ENCODE data around the gene RXRA. TPM values are rescaled to one million over a fixed set of nuclear protein-coding genes. Genes with fewer than 3 reads are reported as not detected.

The RXRA gene
- total and polyA plus RNA-seq, 2 of the 4 experiments (the other 2 are of a cell fraction), result 7.5 to 17.9 TPM

DNA sequence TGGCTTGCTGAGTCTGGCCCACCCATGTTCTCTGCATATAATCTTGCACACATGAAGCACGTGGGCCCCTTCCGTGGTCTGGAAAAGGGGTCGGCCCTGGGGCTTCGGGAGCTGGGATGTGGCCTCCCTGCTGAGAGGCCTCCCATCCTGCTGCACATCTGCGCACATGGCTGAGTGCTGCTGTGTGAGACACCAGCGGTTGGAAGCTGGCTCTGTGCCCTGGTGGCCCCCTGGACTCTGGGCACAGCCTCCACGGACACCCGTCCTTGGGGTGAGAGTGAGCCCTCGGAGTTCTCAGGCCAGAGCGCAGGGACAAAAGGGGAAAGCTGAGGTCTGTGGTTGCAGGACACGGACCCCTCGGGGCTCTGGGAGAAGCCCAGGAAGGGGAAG lies 115.8 kb downstream of the RXRA start:
- ATAC-seq (ENCODE audit: low read depth), result peak; percentile 7; the same call in 1 of the 2 replicates

More for the DNA sequence above, 115.8 kb downstream of the RXRA start:
- no TSS peak for BruUV-seq (replicated peaks)
- Histone ChIP-seq H3K9me1 (ENCODE audit: insufficient read depth, low read length) (peaks cover 4% of the 10 kb centered on the region; the same call in 1 of the 2 replicates), H3K4me3 (ENCODE audit: insufficient read depth, low read depth, low read length) (no peak overlapping the region), H3K36me3 (ENCODE audit: control insufficient read depth, insufficient read depth, low read length) (no peaks in the 10 kb centered on the region; the same call in 1 of the 2 replicates), H4K8ac (ENCODE audit: low read depth in 2 of 2, low read length in 2 of 2) (no peak overlapping the region), H2AK9ac (replicated peaks; ENCODE audit: low read depth, low read length, poor library complexity) (peak overlapping the region; percentile 81), H3K79me1 (ENCODE audit: low read depth in 1 of 2, low read length in 2 of 2) (no peaks in the 10 kb centered on the region), H3K9ac (ENCODE audit: low read depth, low read length) (no peak overlapping the region), H3K23ac (ENCODE audit: low read depth, low read length) (no peak overlapping the region), H3K4ac (ENCODE audit: low read depth, low read length) (no peak overlapping the region), H4K91ac (ENCODE audit: insufficient read depth, low read depth, low read length) (no peak overlapping the region), H3K4me2 (ENCODE audit: low read depth, low read length) (no peak overlapping the region; the same call in 1 of the 2 replicates), H2BK120ac (ENCODE audit: low read depth, low read length) (no peak overlapping the region), H2BK5ac (ENCODE audit: low read depth, low read length, poor library complexity, severe bottlenecking) (no peak overlapping the region), H3K9me3 (ENCODE audit: control insufficient read depth, insufficient read depth, low read length) (peaks cover 3% of the 10 kb centered on the region; the same call in 1 of the 2 replicates), H2AFZ (replicated peaks; ENCODE audit: low read length, poor library complexity) (peak overlapping the region; percentile 80), H3K56ac (ENCODE audit: extremely low read depth, insufficient read depth, low read length) (no peak overlapping the region), H2BK15ac (ENCODE audit: low read depth, low read length) (no peak overlapping the region), H3K14ac (replicated peaks; ENCODE audit: low read depth, low read length) (no peak overlapping the region), H2AK5ac (ENCODE audit: low read depth, low read length) (peak overlapping the region; percentile 51; the same call in 1 of the 2 replicates), H3K4me1 (ENCODE audit: control insufficient read depth, insufficient read depth, low read length) (peaks cover 17% of the 10 kb centered on the region), H4K5ac (ENCODE audit: low read depth, low read length) (no peak overlapping the region), H3K18ac (ENCODE audit: low read depth, low read length) (no peak overlapping the region), H2BK20ac (ENCODE audit: low read depth, low read length) (no peak overlapping the region), H3K27ac (ENCODE audit: insufficient read depth, low read length) (no peak overlapping the region), H3K27me3 (ENCODE audit: control insufficient read depth, insufficient read depth, low read length) (no peaks in the 10 kb centered on the region), H4K20me1 (ENCODE audit: insufficient read depth, low read length) (peaks cover 9% of the 10 kb centered on the region)
- TF ChIP-seq, protein P1, sequence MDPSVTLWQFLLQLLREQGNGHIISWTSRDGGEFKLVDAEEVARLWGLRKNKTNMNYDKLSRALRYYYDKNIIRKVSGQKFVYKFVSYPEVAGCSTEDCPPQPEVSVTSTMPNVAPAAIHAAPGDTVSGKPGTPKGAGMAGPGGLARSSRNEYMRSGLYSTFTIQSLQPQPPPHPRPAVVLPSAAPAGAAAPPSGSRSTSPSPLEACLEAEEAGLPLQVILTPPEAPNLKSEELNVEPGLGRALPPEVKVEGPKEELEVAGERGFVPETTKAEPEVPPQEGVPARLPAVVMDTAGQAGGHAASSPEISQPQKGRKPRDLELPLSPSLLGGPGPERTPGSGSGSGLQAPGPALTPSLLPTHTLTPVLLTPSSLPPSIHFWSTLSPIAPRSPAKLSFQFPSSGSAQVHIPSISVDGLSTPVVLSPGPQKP (IDR thresholded peaks at IDR 0.05; ENCODE audit: borderline replicate concordance, low read depth, low read length), result no peak
- TF ChIP-seq MXI1 (IDR thresholded peaks at IDR 0.05; ENCODE audit: borderline replicate concordance, low read depth, low read length), result peak; percentile 36; the same call in 1 of the 2 replicates
- intact Hi-C loops (cut with micrococcal nuclease), result loop anchor here (2.0 to 10.0 kb wide), 2 partner anchors 115 to 377 kb away; partner anchors contain the start of genes BRD3 and RXRA
- dilution Hi-C loops (cut with HindIII; ENCODE audit: low sequenced_read_pairs, unreplicated experiment), result no loop called here
- CTCF ChIA-PET, result interaction anchor here (1.0 to 2.8 kb wide), 3 partner anchors 266 to 270 kb away, joined by 3 to 27 read pairs (median 3); no protein-coding TSS in a partner anchor
- DNase-seq, result no peak
- POLR2A ChIA-PET (ENCODE audit: unreplicated experiment), result no interaction called here
- 5% methylated on average over 4 of the region's 12 CpGs; no CpG with 5 or more reads in 1 of the 2 experiments for WGBS, 2 experiments (ENCODE audit: extremely low coverage in 2 of 2, insufficient read length in 1 of 2)
- in situ Hi-C loops (cut with MboI; ENCODE audit: low sequenced_read_pairs), result loop anchor here (5.0 kb wide), 1 partner anchor 275 kb away; no protein-coding TSS in a partner anchor
